Tibial artery (tissue), 4 donors: ENCODE measurements around the gene ICOS.

Experiments used
- DNase-seq, 2 donors: peaks; one replicate each; pipeline ENCODE4 v3.0.0-alpha.2; 2019
- H3K27ac ChIP-seq, 2 donors: fragments of 200-600 bp; sonication (generic) in 1 of 2; 1 replicate in 1 of 2; 2 replicates in 1 of 2; pipeline ENCODE4 v1.5.1; 2018 to 2019; ENCODE audit warnings: mild to moderate bottlenecking in 1 of 2
- H3K27me3 ChIP-seq, 2 donors: fragments of 200-600 bp; sonication (generic) in 1 of 2; one replicate each; pipeline versions ENCODE4 v1.5.1 to v1.6.0; 2016 to 2019
- H3K36me3 ChIP-seq, 3 donors: fragments of 200-600 bp; sonication (generic) in 2 of 3; one replicate each; pipeline ENCODE4 v1.5.1; 2016 to 2019; ENCODE audit warnings: mild to moderate bottlenecking in 2 of 3
- H3K4me1 ChIP-seq, 4 donors: fragments of 200-600 bp; sonication (generic) in 2 of 4; 1 replicate in 3 of 4; 2 replicates in 1 of 4; pipeline ENCODE4 v1.5.1; 2016 to 2019
- H3K4me3 ChIP-seq, 2 donors: fragments of 200-600 bp; sonication (generic) in 1 of 2; 1 replicate in 1 of 2; 2 replicates in 1 of 2; pipeline ENCODE4 v1.5.1; 2018 to 2019; ENCODE audit warnings: mild to moderate bottlenecking in 2 of 2
- H3K9me3 ChIP-seq, 3 donors: fragments of 200-600 bp; sonication (generic) in 1 of 3; one replicate each; pipeline ENCODE4 v1.5.1; 2016 to 2019
- CTCF ChIP-seq, 2 experiments: fragments of 200-600 bp in 1 of 2; fragments of 450-650 bp in 1 of 2; IDR thresholded peaks; one replicate each; pipeline ENCODE4 v1.5.1; 2017 to 2019; ENCODE audit warnings: antibody characterized with exemption in 2 of 2, mild to moderate bottlenecking in 1 of 2, moderate library complexity in 1 of 2
- intact Hi-C: fragments of 100-400 bp; cut with DNase I; formaldehyde crosslinking; loops from one replicate; pipeline ENCODE4 v1.15.0; 2023; ENCODE audit warnings: low total_unique reads

Gene ICOS, protein sequence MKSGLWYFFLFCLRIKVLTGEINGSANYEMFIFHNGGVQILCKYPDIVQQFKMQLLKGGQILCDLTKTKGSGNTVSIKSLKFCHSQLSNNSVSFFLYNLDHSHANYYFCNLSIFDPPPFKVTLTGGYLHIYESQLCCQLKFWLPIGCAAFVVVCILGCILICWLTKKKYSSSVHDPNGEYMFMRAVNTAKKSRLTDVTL

DNA sequence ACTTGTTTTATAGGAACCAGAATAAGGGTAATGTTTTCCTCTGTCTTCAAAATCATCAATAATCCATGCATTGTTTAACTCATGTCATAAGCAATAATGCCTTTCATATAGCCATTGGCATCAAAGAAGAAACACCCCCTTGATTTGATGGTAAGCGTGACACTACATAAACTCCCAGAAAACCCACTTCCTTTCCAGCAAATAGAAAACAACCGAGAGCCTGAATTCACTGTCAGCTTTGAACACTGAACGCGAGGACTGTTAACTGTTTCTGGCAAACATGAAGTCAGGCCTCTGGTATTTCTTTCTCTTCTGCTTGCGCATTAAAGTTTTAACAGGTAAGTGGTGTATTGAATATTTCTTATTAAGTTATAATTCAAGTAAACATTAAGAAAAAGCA is at the start of gene ICOS:
Gene ICOS, plus strand, starts transcription at position 229 of the 400 bp plus-strand sequence. Its CDS starts 52 bp downstream, at position 281.
- no peak for DNase-seq
- intact Hi-C loops, result no loop called here
- no peaks in the 10 kb centered on the region for H3K27me3 ChIP-seq
- H3K4me3 ChIP-seq, result no peak within 1 kb of the TSS
- TF ChIP-seq CTCF (IDR thresholded peaks at IDR 0.05), result no peak
- no peaks in the 10 kb centered on the region for H3K9me3 ChIP-seq
- no peaks in the 10 kb centered on the region for H3K36me3 ChIP-seq
- H3K27ac ChIP-seq, result no peak within 1 kb of the TSS
- H3K4me1 ChIP-seq, result peaks cover 0 to 23% (median 5%) of the 10 kb centered on the region in 4 donors

DNA sequence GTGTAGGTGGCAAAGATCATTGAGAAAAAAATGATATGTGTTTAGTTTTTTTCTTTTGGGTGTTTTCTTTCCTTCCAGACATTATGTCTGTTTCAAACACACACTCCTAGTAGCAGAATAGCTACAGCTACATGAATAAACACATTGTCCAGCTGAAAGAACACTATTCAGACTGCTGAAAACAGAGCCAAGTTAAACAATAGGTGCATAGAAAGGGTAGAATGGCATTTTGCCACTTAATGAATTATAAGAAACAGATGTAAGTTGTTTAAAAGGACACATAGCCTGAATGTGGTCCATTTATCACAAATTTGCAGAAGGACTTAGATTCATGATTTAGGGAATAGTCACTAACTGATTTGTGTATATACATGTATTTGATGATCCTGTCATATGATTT is 48.9 kb upstream of the ICOS start:
- H3K4me3 ChIP-seq, result no peak overlapping the region
- no peak for DNase-seq
- H3K27me3 ChIP-seq, result no peaks in the 10 kb centered on the region
- no peaks in the 10 kb centered on the region for H3K4me1 ChIP-seq
- H3K36me3 ChIP-seq, result no peaks in the 10 kb centered on the region
- intact Hi-C loops, result no loop called here
- TF ChIP-seq CTCF (IDR thresholded peaks at IDR 0.05), result no peak
- no peaks in the 10 kb centered on the region for H3K9me3 ChIP-seq
- no peak overlapping the region for H3K27ac ChIP-seq

DNA sequence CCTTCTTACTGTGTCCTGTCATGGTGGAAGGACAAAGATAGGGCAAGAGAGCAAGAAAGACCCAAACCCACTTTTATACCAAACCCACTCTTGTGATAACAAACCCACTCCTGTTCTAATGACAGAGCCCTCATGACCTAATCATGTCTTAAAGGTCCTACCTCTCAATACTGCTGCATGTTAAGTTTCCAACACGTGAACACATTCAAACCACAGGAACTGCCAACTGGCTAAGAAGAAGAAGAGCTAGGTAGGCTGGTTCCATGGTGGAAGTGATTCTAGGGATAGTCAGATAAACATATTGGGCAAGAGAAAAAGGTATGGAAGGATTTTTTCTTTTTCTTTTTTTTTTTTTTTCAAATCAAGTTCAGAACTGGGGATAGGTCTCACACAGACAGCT is 47.0 kb upstream of the ICOS start:
- Histone ChIP-seq H3K4me3 (no peak overlapping the region), H3K4me1 (no peaks in the 10 kb centered on the region), H3K27me3 (no peaks in the 10 kb centered on the region), H3K36me3 (no peaks in the 10 kb centered on the region), H3K9me3 (no peaks in the 10 kb centered on the region), H3K27ac (no peak overlapping the region)
- DNase-seq, result no peak
- intact Hi-C loops, result no loop called here
- no peak for TF ChIP-seq CTCF (IDR thresholded peaks at IDR 0.05)

DNA sequence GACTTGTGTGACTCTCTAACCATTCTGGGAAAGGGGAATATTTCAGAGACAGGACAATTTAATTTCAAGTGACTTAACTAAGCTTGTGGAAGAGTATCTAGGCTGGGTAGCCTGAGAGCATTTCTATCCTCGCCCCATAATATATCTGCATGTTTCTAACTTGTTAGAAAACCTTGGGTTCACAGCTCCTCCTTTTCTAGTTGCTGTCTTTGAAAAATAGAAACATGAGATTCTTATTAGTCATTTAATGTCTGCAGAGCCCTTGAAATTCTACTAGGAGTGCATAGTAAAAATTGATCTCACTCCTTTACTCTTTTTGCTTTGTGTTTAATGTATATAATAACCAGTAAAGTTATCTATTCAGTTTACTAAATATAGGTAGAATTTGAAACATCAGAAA is 46.6 kb upstream of the ICOS start:
- H3K36me3 ChIP-seq, result no peaks in the 10 kb centered on the region
- no peaks in the 10 kb centered on the region for H3K9me3 ChIP-seq
- TF ChIP-seq CTCF (IDR thresholded peaks at IDR 0.05), result no peak
- no peak overlapping the region for H3K27ac ChIP-seq
- no peaks in the 10 kb centered on the region for H3K4me1 ChIP-seq
- H3K27me3 ChIP-seq, result no peaks in the 10 kb centered on the region
- DNase-seq, result no peak
- intact Hi-C loops, result no loop called here
- H3K4me3 ChIP-seq, result no peak overlapping the region

DNA sequence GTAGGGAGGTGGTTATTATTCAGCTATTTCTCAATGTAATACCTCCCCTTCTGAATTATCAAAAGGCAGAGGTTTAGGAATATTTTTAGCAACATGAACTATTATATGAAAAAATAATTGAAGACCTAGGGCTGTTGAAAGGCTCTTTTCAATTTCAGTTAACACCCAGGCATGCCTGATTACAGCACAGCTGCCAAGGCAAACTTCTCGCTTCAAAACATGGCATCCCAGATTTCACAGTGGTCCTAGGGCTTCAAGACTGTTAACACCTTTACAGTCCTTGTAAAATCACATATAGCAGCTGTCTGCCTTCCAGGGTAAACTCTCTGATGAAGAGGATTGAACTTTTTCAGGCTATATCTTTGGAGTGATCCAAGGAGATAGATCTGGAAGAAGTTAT is 45.8 kb upstream of the ICOS start:
- no peak overlapping the region for H3K4me3 ChIP-seq
- no peaks in the 10 kb centered on the region for H3K36me3 ChIP-seq
- H3K27ac ChIP-seq, result no peak overlapping the region
- no peak for TF ChIP-seq CTCF (IDR thresholded peaks at IDR 0.05)
- H3K4me1 ChIP-seq, result no peaks in the 10 kb centered on the region
- H3K27me3 ChIP-seq, result no peaks in the 10 kb centered on the region
- no peaks in the 10 kb centered on the region for H3K9me3 ChIP-seq
- intact Hi-C loops, result no loop called here
- DNase-seq, result no peak

- peak in 1 of 2 donors; percentile 50 for DNase-seq
- Histone ChIP-seq H3K4me3 (no peak overlapping the region), H3K27me3 (no peaks in the 10 kb centered on the region), H3K4me1 (no peaks in the 10 kb centered on the region), H3K9me3 (no peaks in the 10 kb centered on the region), H3K36me3 (no peaks in the 10 kb centered on the region), H3K27ac (no peak overlapping the region)
- intact Hi-C loops, result no loop called here
- no peak for TF ChIP-seq CTCF (IDR thresholded peaks at IDR 0.05)
These were observed 45.1 kb upstream of the ICOS start for GRCh38 chr2:203891474-203891873.
